Neutrophil (primary cell): ENCODE measurements around the gene TCOF1.

Experiments used
- H3K27ac ChIP-seq: fragments of 200-600 bp; sonication (generic); 2 replicates; pipeline ENCODE4 v1.5.1; 2016; ENCODE audit warnings: mild to moderate bottlenecking, moderate library complexity
- H3K27me3 ChIP-seq: fragments of 200-600 bp; sonication (generic); 2 replicates; pipeline ENCODE4 v1.6.0; 2016; ENCODE audit warnings: mild to moderate bottlenecking
- H3K36me3 ChIP-seq: fragments of 200-600 bp; sonication (generic); 2 replicates; pipeline ENCODE4 v1.5.1; 2017
- H3K4me1 ChIP-seq, 2 experiments: fragments of 200-600 bp in 1 of 2; sonication (generic) in 1 of 2; 1 replicate in 1 of 2; 2 replicates in 1 of 2; pipeline versions ENCODE4 v1.5.1 to v1.6.1; 2013 to 2016; ENCODE audit warnings: low read depth in 1 of 2, low read length in 1 of 2, mild to moderate bottlenecking in 1 of 2, moderate library complexity in 1 of 2; ENCODE audit not compliant: control insufficient read depth in 1 of 2, insufficient read depth in 1 of 2
- H3K4me3 ChIP-seq, 2 experiments: fragments of 200-600 bp in 1 of 2; sonication (generic) in 1 of 2; 1 replicate in 1 of 2; 2 replicates in 1 of 2; pipeline ENCODE4 v1.5.1; 2013 to 2016; ENCODE audit warnings: low read depth in 1 of 2, low read length in 1 of 2, mild to moderate bottlenecking in 1 of 2, moderate library complexity in 1 of 2
- H3K9me3 ChIP-seq: fragments of 200-600 bp; sonication (generic); 2 replicates; pipeline ENCODE4 v1.5.1; 2016
- TF ChIP-seq, protein P1 (sequence below): fragments of 200-600 bp; sonication (generic); IDR thresholded peaks from 2 replicates; pipeline ENCODE4 v1.5.1; 2016; ENCODE audit warnings: antibody characterized with exemption

The TCOF1 gene

DNA sequence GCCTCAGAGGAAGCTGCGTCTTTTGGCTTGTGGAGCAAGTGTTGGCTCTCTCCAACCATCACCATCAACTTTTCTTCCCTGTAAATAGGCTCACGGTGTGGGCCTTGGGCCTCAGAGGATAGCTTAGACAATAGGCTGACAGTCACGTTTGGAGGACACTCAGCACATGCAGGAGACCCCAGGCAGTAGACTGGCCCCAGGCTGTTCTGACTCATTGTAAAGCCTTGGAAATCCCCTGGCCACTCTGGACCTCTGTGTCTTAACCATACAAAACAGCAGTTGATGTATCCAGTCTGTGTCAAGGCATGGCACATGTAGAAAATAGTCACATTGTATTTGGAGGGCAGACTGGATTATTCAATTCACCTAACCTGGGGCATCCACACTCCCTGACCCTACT, 36.6 kb downstream of the TCOF1 start:
- Histone ChIP-seq H3K4me3 (no peak overlapping the region), H3K27me3 (no peaks in the 10 kb centered on the region), H3K27ac (no peak overlapping the region), H3K9me3 (no peaks in the 10 kb centered on the region), H3K4me1 (no peaks in the 10 kb centered on the region), H3K36me3 (peaks cover 85% of the 10 kb centered on the region)
- TF ChIP-seq, protein P1, sequence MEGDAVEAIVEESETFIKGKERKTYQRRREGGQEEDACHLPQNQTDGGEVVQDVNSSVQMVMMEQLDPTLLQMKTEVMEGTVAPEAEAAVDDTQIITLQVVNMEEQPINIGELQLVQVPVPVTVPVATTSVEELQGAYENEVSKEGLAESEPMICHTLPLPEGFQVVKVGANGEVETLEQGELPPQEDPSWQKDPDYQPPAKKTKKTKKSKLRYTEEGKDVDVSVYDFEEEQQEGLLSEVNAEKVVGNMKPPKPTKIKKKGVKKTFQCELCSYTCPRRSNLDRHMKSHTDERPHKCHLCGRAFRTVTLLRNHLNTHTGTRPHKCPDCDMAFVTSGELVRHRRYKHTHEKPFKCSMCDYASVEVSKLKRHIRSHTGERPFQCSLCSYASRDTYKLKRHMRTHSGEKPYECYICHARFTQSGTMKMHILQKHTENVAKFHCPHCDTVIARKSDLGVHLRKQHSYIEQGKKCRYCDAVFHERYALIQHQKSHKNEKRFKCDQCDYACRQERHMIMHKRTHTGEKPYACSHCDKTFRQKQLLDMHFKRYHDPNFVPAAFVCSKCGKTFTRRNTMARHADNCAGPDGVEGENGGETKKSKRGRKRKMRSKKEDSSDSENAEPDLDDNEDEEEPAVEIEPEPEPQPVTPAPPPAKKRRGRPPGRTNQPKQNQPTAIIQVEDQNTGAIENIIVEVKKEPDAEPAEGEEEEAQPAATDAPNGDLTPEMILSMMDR = no peak

DNA sequence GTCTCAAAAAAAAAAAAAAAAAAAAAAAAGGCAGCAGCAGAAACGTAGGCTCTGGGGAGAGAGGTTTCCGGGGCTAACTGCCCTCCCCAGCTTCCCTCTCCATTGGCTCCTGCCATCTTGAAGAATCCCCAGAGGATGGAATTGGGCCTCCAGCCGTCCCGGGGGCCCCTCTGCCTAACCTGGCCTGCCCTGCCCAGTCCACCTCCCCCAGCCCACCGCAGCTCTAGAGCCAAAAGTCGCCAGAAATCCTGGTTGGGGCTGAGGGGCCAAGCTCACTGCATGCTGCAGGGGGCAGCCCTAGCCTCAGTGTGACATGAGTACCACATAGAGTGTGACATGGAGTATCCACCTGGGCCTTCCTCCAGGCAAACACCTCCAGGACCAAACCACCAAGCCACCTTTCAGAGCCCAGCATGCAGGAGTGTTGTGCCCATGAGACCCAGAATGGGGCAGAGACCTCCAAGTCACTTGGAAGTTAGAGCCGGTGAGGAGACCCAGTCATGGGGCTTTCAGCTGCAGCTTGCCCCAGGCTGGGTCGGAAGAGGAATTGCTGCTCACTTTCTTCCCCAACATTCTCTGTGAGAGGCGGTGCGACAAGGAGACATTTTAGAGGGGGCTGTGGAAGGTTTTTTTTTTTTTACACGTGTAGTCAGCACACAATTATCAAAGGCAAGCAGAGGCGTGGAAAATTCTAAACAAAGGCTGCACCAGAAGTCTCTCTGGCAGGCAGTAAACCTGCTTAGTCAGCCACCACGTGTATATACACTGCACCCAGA, 37.6 kb downstream of the TCOF1 start:
- no peaks in the 10 kb centered on the region for H3K4me1 ChIP-seq
- TF ChIP-seq, protein P1 = no peak
- no peaks in the 10 kb centered on the region for H3K9me3 ChIP-seq
- H3K36me3 ChIP-seq = peaks cover 86% of the 10 kb centered on the region
- no peak overlapping the region for H3K4me3 ChIP-seq
- no peak overlapping the region for H3K27ac ChIP-seq
- no peaks in the 10 kb centered on the region for H3K27me3 ChIP-seq

DNA sequence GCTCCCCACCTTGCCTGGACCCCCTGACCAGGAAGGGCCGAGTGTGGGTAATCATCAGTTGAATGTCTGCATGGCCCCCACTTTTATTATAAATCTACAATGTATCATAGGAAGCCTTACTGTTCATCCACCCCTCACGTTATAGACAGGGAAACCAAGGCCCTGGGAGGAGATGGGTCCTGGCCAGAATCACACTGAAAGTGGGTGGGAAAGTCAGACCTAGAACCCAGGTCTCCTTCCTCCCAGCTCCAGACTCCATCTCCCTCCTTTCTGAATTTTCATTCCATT, 38.1 kb downstream of the TCOF1 start:
- Histone ChIP-seq H3K9me3 (no peaks in the 10 kb centered on the region), H3K27me3 (no peaks in the 10 kb centered on the region), H3K36me3 (peaks cover 87% of the 10 kb centered on the region), H3K4me1 (no peaks in the 10 kb centered on the region), H3K27ac (no peak overlapping the region), H3K4me3 (no peak overlapping the region)
- TF ChIP-seq, protein P1 = no peak

DNA sequence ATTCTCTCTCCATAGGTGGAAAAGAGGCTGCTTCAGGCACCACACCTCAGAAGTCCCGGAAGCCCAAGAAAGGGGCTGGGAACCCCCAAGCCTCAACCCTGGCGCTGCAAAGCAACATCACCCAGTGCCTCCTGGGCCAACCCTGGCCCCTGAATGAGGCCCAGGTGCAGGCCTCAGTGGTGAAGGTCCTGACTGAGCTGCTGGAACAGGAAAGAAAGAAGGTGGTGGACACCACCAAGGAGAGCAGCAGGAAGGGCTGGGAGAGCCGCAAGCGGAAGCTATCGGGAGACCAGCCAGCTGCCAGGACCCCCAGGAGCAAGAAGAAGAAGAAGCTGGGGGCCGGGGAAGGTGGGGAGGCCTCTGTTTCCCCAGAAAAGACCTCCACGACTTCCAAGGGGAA, 38.8 kb downstream of the TCOF1 start:
- no peaks in the 10 kb centered on the region for H3K27me3 ChIP-seq
- H3K4me3 ChIP-seq = no peak overlapping the region
- TF ChIP-seq, protein P1 = no peak
- H3K27ac ChIP-seq = no peak overlapping the region
- H3K9me3 ChIP-seq = no peaks in the 10 kb centered on the region
- H3K4me1 ChIP-seq = no peaks in the 10 kb centered on the region
- H3K36me3 ChIP-seq = peaks cover 87% of the 10 kb centered on the region

DNA sequence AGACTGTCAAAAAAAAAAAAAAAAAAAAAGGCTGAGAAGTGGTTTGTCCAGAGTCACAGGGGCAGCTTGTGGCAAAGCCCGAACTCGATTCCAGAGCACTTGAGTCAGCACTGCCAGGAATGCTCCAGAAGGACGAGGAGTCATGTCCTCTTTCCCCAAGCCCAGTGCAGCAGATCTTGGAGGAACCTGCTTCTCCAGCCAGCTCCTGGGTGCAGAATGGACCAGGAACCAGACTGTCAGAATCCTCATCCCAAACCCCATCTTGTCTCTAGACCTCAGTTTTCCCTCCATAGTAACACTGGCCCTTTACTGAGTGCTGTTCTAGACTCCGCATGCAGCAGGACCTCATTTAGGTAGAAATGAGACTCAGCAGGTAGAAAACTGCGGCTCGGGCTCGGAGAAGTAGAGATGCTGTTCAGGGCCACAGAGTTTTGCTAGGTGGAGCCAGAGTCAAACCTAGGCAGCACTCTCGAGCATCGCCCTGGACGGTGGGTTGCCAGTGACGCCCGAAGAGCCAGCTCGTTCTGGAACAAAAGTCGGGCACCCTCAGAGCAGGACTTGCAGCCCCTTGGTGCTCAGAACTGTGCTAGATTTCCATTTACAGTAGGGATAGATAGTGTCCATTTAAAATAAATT, 39.8 kb downstream of the TCOF1 start:
- Histone ChIP-seq H3K27me3 (no peaks in the 10 kb centered on the region), H3K9me3 (no peaks in the 10 kb centered on the region), H3K36me3 (peaks cover 87% of the 10 kb centered on the region), H3K27ac (no peak overlapping the region), H3K4me1 (no peaks in the 10 kb centered on the region), H3K4me3 (no peak overlapping the region)
- TF ChIP-seq, protein P1 = no peak
